Measurements from ENCODE around the gene CES2. TPM values are rescaled to one million over a fixed set of nuclear protein-coding genes. Genes with fewer than 3 reads are reported as not detected.

Gene CES2
- total and polyA plus RNA-seq, 2 donors (not counting 3 experiments of a cell fraction or from before 2014, with no cell fraction given): 19.1 to 28.8 TPM

- Histone ChIP-seq H3K9me1 (replicated peaks; ENCODE audit: control insufficient read depth, extremely low read depth, insufficient read depth, low read length) (no peaks in the 10 kb centered on the region), H3K36me3 (ENCODE audit: control insufficient read depth in 2 of 2, extremely low read depth in 1 of 2, insufficient read depth in 2 of 2, low read length in 2 of 2) (no peaks in the 10 kb centered on the region), H3K4me2 (ENCODE audit: insufficient read depth, low read length) (no peak overlapping the region), H3K4me1 (ENCODE audit: control insufficient read depth, extremely low read depth, insufficient read depth, low read length) (no peaks in the 10 kb centered on the region), H2AFZ (ENCODE audit: low read depth, low read length) (no peak overlapping the region), H3K27me3 (ENCODE audit: control insufficient read depth in 2 of 2, insufficient read depth in 2 of 2, low read length in 2 of 2) (peaks cover 24 to 30% of the 10 kb centered on the region in 2 experiments), H3K9me3 (replicated peaks; ENCODE audit: control insufficient read depth, insufficient read depth, low read length) (no peaks in the 10 kb centered on the region), H3K79me2 (ENCODE audit: control insufficient read depth, insufficient read depth, low read length) (no peaks in the 10 kb centered on the region), H3K4me3 (replicated peaks in 1 of 3; ENCODE audit: insufficient read depth in 1 of 3, low read depth in 1 of 3, low read length in 3 of 3) (no peak overlapping the region), H3K9ac (replicated peaks; ENCODE audit: extremely low read depth, insufficient read depth, low read length) (no peak overlapping the region), H3K27ac (ENCODE audit: insufficient read depth, low read depth, low read length) (no peak overlapping the region), H4K20me1 (replicated peaks; ENCODE audit: control insufficient read depth, extremely low read depth, insufficient read depth, low read length) (no peaks in the 10 kb centered on the region)
- BruUV-seq (replicated peaks): no TSS peak
- POLR2A ChIA-PET: no interaction called here
- TF ChIP-seq MAX (IDR thresholded peaks at IDR 0.05; ENCODE audit: insufficient read depth, insufficient read length) (no peak), EZH2 (IDR thresholded peaks at IDR 0.05; ENCODE audit: borderline replicate concordance, low read depth, low read length, severe bottlenecking) (no peak), POLR2A (IDR thresholded peaks at IDR 0.05; ENCODE audit: low read depth, low read length) (no peak), JUN (IDR thresholded peaks at IDR 0.05; ENCODE audit: borderline replicate concordance, insufficient read depth, insufficient read length, low read depth) (no peak), GATA2 (IDR thresholded peaks at IDR 0.05; ENCODE audit: insufficient read depth, insufficient read length, low read depth, low read length) (no peak), MYC (IDR thresholded peaks at IDR 0.05; ENCODE audit: low read depth, low read length) (no peak), FOS (IDR thresholded peaks at IDR 0.05; ENCODE audit: borderline replicate concordance, insufficient read depth, low read length) (no peak), CTCF (IDR thresholded peaks at IDR 0.05; ENCODE audit: extremely low read depth in 1 of 2, insufficient read depth in 1 of 2, low read depth in 1 of 2, low read length in 2 of 2) (no peak), POLR2AphosphoS5 (IDR thresholded peaks at IDR 0.05; ENCODE audit: insufficient read depth, low read depth, low read length) (no peak)
- dilution Hi-C loops (cut with MboI; ENCODE audit: extremely low pct_ligation_motif_present, low sequenced_read_pairs) (no loop called here), intact Hi-C loops (cut with micrococcal nuclease) (no loop called here)
- no peak for DNase-seq (ENCODE audit: low read depth, low spot score)
- CTCF ChIA-PET: interaction anchor here (1.1 to 5.2 kb wide), 10 partner anchors 9 to 99 kb away, joined by 3 to 25 read pairs (median 5); partner anchors contain the start of genes CES3 and NAE1
- FAIRE-seq: no peak
Observed at GRCh38 chr16:66919569-66920298, 15.6 kb upstream of the CES2 start.

Measured in endothelial cell of umbilical vein (primary cell).